Posterior cingulate gyrus (tissue), 11 donors: Measurements from ENCODE around the gene ELP1.
"Not testable (repeated sequence)": the region's sequence is repeated elsewhere in the genome, so short reads cannot be mapped to it uniquely, and the experiment has no call there.

Source experiments
- DNase-seq, 10 donors: peaks; one replicate each; pipeline versions ENCODE4 v3.0.0 to v3.0.0-alpha.2; 2020 to 2021; ENCODE audit warnings: mixed read lengths in 3 of 10
- intact Hi-C: fragments of 100-400 bp; cut with DNase I; formaldehyde crosslinking; loops from one replicate; pipeline ENCODE4 v1.15.1; 2023

The ELP1 gene

GRCh38 chr9:108859459-108860114 is 74.3 kb downstream of the ELP1 start:
- intact Hi-C loops = no loop called here
- DNase-seq = no peak

DNA sequence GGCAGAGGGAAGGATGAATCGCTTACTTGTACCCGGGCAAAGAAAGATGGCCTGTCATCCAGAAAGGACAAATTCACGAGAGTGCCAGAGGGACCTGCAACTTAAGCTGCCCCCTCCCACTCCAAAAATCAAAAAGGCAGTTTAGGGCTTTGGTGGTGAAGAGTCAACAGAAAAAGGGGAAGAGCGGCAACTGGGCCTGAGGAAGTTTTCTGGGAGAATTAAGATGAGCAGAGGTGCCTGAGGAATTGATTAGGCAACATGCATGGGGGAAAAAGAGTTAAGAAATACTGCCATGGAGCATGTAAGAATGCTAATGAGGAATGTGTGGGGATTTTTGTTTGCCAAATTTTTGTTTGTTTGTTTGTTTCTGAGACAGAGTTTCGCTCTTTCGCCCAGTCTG is 76.4 kb downstream of the ELP1 start:
- DNase-seq = no peak
- intact Hi-C loops = no loop called here

DNA sequence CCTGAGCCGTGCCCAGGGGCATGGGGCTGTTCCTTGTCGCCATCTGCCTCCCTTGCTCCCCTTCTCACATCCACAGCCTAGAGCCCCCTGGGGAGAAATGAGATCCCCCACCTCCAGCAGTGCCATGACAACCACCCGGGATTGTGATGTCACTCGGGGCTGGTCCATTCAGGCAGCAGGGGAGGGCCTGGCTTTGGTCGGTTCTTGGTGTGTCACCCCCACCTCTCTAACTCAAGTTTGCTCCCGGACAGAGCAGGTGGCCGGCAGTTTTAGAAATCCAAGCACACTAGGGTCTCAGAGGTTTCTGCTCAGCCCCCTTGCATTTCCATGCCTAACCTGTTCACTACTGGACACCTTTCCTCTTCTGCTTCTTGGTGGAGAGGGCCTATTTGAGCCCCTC is 78.0 kb downstream of the ELP1 start, which contains the start of gene ACTL7B:
Gene ACTL7B, minus strand, starts transcription at position 99 of the 400 bp plus-strand sequence. Its CDS starts 56 bp downstream, at position 43.
- intact Hi-C loops = no loop called here
- DNase-seq = no peak

- intact Hi-C loops = no loop called here
- peak in 1 of 10 donors; percentile 60 for DNase-seq
Measured at GRCh38 chr9:108855529-108855886, 78.4 kb downstream of the ELP1 start.

DNA sequence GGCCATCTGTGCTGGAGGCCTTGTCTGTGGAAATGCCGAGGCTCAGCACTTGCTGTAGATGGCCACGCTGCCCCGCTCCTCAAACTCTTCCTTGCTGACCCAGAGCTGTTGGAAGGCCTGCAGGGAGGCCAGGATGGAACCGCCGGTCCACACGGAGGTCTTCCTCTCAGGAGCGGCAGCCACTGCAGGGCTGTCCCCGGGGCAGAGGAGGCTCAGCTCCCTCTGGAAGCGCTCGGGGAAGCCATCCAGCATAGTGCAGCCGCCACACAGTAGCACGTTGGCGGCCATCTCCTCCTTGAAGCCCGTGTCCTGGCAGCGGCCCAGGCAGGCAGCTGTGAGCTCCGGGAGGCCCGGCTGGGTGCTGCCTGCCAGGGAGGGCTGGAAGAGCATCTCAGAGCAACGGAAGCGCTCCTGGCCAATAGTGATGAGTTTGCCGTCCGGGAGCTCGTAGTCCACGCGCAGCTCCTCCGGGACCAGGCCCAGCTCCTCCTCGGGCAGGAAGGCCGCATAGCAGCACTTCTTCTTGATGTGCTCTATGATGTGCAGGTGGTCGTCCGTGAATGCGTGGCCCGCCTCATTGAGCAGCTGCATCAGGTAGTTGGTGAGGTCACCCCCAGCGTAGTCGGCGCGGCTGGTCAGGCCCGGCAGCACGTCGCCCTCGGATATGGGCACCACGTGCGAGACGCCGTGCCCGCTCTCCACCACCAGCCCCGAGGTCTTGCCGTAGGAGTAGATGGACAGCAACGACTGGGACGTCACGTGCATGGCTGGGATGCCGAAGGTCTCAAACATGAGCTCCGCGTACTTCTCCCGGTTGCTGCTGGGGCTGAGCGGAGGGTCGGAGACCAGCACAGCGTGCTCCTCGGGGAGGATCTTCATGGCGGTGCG is 79.0 kb downstream of the ELP1 start:
- DNase-seq = peak in 1 of 10 donors; percentile 84
- intact Hi-C loops = no loop called here

GRCh38 chr9:108854094-108854493 is 79.8 kb downstream of the ELP1 start:
- intact Hi-C loops = no loop called here

GRCh38 chr9:108852079-108852478 is 81.8 kb downstream of the ELP1 start:
- intact Hi-C loops = no loop called here
- DNase-seq = no peak

More at GRCh38 chr9:108854094-108854493, 79.8 kb downstream of the ELP1 start:
- no peak for DNase-seq

DNA sequence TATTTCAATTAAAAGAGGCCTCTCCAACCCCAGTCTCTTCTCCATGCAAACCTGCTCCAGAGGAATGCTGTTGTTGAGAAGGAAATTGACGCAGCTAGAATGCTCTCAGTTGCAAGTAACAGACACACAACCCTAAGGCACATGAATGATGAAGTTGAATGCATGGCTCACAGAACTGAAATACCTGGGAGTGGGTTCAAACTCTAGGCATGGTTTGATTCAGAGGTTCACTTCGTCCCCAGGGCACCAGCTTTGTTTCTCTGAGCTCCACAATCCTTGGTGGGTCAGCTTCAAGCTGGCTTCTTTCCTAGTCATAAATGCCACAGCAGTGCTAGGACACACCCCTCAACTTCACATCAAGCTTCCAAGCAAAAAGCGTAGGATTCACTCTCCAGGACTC is 82.8 kb downstream of the ELP1 start:
- intact Hi-C loops = no loop called here
- no peak for DNase-seq

GRCh38 chr9:108850293-108850897 is 83.5 kb downstream of the ELP1 start:
- DNase-seq = no peak
- intact Hi-C loops = no loop called here

DNA sequence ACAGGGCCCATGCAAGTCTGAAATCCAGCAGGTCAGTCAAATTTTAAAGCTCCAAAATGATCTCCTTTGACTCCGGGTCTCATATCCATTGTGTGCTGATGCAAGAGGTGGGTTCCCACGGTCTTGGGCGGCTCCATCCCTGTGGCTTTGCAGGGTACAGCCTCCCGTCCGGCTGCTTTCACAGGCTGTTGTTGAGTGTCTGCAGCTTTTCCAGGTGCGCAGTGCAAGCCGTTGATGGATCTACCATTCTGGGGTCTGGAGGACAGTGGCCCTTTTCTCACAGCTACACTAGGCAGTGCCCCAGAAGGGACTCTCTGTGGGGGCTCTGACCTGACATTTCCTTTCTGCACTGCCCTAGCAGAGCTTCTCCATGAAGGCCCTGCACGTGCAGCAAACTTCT is 85.6 kb downstream of the ELP1 start:
- intact Hi-C loops, DNase-seq: not testable (repeated sequence)

GRCh38 chr9:108845947-108846346 is 88.0 kb downstream of the ELP1 start:
- intact Hi-C loops = no loop called here
- DNase-seq = no peak

GRCh38 chr9:108845507-108845906 is 88.4 kb downstream of the ELP1 start:
- intact Hi-C loops = no loop called here

GRCh38 chr9:108844856-108845255 is 89.1 kb downstream of the ELP1 start:
- intact Hi-C loops = no loop called here
- DNase-seq = no peak

More at GRCh38 chr9:108845507-108845906, 88.4 kb downstream of the ELP1 start:
- no peak for DNase-seq

DNA sequence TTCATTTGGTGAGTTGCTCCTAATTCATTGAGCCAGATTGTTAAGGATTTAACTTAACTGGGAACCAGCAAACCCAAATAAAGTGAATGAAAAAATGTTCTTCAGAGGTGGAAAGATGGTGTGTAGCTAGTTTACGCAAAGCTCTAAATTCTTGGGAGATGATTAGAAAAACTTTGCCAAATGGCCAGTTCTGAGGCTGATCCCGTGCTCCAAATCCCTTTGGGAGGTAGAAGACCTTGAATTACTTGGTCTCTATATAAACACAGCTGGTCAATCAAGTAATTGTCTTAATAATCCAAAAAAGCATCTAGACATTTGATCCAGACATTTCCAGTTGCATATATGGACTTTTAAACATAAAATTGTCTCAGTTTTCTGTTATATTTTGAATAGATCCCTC is 89.5 kb downstream of the ELP1 start:
- DNase-seq = no peak
- intact Hi-C loops = no loop called here

GRCh38 chr9:108842610-108843295 is 91.2 kb downstream of the ELP1 start:
- intact Hi-C loops = no loop called here
- peak in 1 of 10 donors; percentile 46 for DNase-seq

- DNase-seq, intact Hi-C loops: not testable (repeated sequence)
Measured at GRCh38 chr9:108839561-108839960, 94.4 kb downstream of the ELP1 start.

GRCh38 chr9:108838017-108838416 is 95.9 kb downstream of the ELP1 start:
- no peak for DNase-seq
- intact Hi-C loops = no loop called here

DNA sequence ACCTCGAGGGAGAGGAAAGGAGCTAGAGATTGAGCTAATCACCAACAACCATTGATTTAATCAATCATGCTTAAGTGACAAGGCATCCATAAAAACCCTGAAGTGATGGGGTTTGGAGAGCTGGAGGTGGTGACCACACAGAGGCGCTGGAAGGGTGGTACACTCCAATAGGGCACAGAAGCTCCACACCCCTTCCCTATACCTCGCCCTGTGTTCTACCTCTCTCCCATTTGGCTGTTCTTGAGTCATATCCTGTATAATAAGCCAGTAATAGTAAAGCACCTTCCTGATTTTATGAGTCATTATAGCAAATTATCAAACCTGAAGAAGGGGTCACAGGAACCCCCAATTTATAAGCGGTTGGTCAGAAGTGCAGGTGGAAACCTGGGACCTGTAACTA is 96.4 kb downstream of the ELP1 start:
- intact Hi-C loops = no loop called here
- no peak for DNase-seq

DNA sequence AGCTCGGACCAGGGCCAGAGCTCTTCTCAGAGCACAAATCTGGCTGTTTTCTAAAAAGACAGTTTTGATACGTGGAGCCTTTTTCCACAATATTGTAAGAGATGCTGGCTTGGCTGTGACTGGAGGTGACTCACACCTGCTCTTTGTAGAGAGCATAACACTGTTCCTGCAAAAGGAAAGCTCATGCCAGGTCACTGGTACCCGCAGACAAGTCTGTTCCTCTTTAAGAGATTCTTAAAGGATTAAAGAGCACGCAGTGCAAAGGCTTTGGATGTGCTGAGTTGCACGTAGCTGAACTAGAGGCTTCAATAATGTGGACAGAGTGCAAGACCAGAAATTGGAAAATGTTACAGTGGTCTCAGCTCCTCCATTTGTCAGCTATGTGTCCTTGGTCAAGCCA is 97.1 kb downstream of the ELP1 start:
- intact Hi-C loops = no loop called here
- DNase-seq = no peak

DNA sequence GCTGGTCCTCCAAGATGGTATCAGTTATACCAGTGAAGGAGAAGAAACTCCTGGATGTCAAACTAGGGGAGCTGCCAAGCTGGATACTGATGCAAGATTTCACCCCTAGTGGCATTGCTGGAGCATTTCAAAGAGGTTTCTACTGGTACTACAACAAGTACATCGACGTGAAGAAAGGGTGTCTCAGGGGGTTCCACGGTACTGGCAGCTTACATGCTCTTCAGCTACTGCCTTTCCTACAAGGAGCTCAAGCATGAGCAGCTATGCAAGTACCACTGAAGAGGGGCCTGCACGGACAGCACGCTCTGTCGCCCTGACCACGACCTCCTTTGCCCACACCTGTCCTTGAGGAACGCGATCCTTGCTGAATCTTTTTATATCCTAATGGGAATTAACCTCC is 97.6 kb downstream of the ELP1 start:
- intact Hi-C loops = no loop called here
- peak in 1 of 10 donors; percentile 19 for DNase-seq

GRCh38 chr9:108835831-108836230 is 98.1 kb downstream of the ELP1 start:
- no peak for DNase-seq
- intact Hi-C loops = no loop called here
